ENCODE measurements around the gene ANO10.
"Not testable (repeated sequence)": the region's sequence is repeated elsewhere in the genome, so short reads cannot be mapped to it uniquely, and the experiment has no call there.

The ANO10 gene

DNA sequence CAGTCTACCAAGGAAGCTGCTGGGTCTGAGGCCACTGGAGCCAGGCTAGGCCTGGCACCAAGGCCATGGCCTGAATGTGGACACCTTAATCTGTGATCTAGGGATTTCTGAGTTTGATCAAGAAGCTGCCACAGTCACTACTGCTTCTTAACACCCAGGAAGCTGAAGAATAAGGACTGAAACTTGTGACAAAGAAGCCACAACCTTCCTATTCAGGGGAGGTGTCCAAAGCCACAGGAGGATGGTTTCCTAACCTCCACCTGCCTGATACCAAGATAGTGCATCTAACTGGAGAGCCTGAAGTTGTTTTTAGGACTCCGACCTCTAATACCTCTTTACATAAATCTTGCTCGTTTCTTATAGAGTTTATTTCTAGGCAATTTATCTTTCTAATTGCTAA is 5.5 kb upstream of the ANO10 start:
- DNase-seq (ENCODE audit: low read depth, low spot score): no peak

GRCh38 chr3:43624619-43625305 is 3.0 kb upstream of the ANO10 start:
- no peak for DNase-seq (ENCODE audit: low read depth, low spot score)

DNA sequence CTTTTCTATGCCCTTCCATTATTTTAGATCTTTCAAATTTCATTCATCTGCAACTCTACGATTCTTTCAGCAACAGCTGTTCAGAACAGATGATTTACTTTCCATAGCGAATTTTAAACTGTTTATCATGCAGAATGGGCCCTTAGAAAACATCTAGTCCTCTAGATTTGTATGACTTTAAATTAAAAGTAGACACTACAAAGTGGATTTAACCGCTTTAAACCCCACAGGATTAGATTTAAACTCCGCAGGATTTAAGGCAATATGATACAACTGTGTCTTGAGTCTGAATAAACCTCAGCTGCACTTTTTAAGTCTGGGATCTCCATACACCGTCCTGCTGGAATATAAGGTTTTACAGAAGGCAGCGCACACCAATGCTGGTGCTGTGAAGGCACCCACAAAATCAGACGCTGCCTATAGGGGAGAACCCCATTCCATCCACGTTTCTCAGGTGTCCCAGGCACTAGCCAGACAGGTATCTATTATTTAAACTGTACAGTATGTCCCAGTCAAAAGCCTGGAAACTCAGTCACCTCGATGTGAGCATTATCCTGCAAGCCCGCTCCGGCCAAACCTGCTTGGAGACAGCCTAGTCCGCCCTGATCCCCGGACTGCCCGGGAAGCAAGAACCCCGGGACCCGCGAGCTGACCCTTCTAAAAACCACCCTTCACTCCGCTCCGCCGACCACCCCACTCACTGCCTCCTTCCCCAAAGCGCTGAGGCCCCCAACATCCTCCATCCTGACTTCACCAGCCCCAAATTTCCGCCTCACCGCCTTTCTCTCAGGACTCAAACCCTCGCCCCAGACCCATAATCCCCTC is 768 bp downstream of the ANO10 start:
- DNase-seq (ENCODE audit: low read depth, low spot score): no peak

- DNase-seq (ENCODE audit: low read depth, low spot score): no peak
Observed at GRCh38 chr3:43619588-43619987, 2.2 kb downstream of the ANO10 start.

DNA sequence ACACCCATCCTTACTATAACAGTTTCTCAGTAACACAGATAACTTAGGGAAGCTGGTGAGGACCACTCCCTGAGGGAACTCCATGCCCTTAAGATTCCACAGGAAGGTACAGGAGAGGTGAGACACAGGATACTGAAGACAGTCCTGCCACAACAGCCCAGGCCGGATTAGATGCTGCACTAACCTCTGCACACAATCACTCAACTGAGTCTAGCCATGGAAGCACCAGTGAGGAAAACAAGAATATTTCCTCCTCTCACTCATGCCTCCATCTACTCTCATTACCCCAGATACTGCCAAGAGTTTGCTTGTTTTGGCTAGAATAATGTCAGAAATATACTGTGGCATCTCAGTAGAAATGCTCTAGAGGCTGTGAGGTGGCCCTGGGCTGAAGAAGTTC is 3.7 kb downstream of the ANO10 start:
- DNase-seq (ENCODE audit: low read depth, low spot score): no peak

- DNase-seq (ENCODE audit: low read depth, low spot score): no peak
Observed at GRCh38 chr3:43616034-43616433, 5.8 kb downstream of the ANO10 start.

DNA sequence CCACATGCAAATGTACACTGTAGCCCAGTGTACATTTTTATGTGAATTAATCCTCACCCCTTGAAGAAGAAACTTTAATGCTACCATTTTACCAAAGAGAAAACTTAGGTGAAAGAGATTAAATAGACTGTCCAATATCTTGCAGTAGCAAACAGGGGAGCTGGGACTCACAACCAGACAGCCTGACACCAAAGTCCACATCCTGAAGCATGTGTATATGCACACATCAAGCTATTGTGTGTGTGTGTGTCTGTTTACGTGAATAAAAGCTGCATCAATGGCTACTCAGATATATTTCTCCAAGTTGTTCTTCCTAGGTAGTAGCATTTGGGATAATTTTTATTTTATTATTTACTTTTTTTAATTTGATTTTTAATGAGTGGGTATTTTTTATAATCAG is 6.7 kb downstream of the ANO10 start:
- DNase-seq (ENCODE audit: low read depth, low spot score): no peak

DNA sequence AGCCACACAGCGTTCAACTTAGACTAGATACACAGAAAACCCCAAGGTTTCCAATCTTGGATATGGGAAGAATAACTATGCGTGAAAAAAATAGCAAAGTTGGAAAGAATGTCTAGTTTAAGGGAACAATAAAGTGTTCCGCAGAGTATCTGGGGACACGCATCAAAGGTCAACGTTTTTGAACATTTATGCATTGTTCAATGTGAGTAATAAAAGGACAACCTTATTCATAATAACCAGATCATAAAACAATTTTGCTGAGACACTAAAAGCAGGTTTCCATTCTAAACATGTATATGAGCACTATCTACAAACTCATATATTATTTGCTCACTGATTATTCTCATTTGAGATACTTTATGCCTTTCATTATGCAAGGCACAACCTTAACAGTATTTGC is 7.8 kb downstream of the ANO10 start:
- no peak for DNase-seq (ENCODE audit: low read depth, low spot score)

DNA sequence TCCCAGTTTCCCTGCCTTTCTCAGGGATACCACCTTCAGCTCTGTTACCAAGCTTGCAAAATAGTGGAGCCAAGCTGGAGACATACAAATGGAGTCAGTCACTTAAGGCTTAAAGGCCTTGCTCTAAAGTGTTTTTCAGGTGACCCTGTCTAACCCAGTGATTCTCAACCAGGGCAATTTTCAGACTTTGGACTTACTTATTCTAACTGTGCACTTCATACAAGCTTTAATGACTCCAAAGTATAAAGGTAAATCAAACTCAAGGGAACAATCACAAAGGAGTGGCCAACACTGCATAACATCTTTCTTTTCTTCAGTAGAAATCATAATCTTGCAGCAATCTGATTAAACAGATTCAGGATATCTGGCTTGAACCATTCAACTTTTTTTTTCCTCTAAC is 9.4 kb downstream of the ANO10 start:
- no peak for DNase-seq (ENCODE audit: low read depth, low spot score)

DNA sequence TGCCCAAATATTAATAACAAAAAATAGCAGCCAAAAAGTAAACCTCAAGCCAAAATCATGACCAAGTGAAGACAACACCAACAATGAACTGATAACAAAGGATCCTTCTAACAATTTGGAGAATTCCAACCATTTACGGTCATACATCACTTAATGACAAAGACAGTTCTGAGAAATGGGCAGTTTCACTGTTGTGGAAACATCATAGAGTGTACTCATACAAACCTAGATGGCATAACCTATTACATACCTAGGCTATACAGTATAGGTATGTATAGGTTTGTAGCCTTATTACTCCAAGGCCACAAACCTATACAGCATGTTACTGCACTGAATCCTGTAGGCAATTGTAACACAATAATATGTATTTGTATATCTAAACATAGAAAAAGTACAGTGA is 12.4 kb downstream of the ANO10 start:
- DNase-seq (ENCODE audit: low read depth, low spot score): no peak

- no peak for DNase-seq (ENCODE audit: low read depth, low spot score)
Observed at GRCh38 chr3:43608751-43609150, 13.1 kb downstream of the ANO10 start.

DNA sequence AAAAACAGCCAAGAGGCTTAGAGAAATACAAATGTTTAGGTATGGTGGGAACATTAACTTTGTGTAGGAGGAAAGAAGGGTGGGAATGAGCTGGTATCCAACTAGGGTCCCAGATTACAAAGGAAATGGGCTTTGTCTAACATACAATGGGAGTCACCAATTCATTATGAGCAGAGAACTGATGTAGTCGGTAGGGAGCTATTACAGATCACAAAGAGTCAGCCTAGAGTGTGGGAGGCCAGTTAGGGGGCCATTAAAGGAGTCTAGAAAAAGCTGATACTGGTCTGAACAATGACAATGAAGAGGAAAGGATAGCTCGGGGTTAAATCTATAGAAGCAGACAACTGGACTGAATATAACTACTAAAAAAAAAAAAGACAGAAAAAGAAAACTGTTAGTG is 15.5 kb downstream of the ANO10 start:
- no peak for DNase-seq (ENCODE audit: low read depth, low spot score)

DNA sequence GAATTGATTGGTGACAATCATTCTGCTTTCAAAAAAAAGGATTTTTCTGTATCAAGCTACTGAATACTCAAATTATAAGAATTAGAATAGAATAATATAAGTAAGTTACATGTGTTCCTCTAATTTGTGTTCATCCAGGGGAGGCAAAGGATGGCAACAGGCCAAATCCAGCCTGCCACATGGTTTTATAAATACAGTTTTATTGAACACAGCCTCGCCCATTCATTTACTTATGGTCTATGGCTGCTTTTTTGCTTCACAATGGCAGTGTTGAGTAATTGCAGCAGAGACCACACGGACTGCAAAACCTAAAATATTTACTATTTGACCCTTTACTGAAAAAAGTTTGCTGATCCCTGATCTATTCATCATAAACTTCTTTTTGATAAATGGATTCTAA is 21.9 kb downstream of the ANO10 start:
- not testable (repeated sequence) for DNase-seq (ENCODE audit: low read depth, low spot score)

GRCh38 chr3:43597961-43598360 is 23.9 kb downstream of the ANO10 start:
- no peak for DNase-seq (ENCODE audit: low read depth, low spot score)

GRCh38 chr3:43596178-43596577 is 25.6 kb downstream of the ANO10 start:
- not testable (repeated sequence) for DNase-seq (ENCODE audit: low read depth, low spot score)

DNA sequence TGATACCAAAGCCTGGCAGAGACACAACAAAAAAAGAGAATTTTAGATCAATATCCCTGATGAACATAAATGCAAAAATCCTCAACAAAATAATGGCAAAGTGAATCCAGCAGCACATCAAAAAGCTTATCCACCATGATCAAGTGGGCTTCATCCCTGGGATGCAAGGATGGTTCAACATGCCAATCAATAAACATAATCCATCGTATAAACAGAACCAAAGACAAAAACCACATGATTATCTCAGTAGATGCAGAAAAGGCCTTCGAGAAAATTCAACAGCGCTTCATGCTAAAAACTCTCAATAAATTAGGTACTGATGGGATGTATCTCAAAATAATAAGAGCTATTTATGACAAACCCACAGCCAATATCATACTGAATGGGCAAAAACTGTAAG is 26.5 kb downstream of the ANO10 start:
- DNase-seq (ENCODE audit: low read depth, low spot score): not testable (repeated sequence)

DNA sequence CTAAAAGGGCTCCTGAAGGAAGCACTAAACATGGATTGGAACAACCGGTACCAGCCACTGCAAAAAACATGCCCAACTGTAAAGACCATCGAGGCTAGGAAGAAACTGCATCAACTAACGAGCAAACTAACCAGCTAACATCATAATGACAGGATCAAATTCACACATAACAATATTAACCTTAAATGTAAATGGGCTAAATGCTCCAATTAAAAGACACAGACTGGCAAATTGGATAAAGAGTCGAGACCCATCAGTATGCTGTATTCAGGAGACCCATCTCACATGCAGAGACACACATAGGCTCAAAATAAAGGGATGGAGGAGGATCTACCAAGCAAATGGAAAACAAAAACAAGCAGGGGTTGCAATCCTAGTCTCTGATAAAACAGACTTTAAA is 28.2 kb downstream of the ANO10 start:
- not testable (repeated sequence) for DNase-seq (ENCODE audit: low read depth, low spot score)

DNA sequence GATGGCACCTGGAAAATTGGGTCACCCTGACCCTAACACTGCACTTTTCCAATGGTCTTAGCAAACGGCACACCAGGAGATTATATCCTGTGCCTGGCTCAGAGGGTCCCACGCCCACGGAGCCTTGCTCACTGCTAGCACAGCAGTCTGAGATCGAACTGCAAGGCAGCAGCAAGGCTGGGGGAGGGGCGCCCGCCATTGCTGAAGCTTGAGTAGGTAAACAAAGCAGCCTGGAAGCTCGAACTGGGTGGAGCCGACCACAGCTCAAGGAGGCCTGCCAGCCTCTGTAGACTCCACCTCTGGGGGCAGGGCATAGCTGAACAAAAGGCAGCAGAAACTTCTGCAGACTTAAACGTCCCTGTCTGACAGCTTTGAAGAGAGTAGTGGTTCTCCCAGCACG is 29.9 kb downstream of the ANO10 start:
- DNase-seq (ENCODE audit: low read depth, low spot score): not testable (repeated sequence)

DNA sequence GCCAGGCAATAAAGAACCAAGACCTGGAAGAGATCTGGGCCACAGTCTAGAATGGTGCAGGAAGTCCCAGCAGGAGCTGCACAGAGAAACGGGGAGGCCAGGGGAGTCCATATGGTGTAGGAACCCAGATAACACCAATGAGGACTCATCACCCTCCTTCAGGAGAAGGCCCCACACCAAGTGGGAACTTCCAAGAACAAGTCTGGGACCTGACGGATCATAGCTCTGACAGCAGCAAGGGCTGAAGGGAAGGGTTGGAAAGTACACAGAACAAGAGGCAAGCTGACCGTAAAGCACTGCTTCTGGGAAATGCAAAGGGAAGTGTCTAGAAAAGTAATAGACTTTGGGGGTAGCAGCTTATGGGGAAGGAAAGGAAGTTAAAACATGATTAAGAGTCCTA is 34.5 kb downstream of the ANO10 start:
- no peak for DNase-seq (ENCODE audit: low read depth, low spot score)

DNA sequence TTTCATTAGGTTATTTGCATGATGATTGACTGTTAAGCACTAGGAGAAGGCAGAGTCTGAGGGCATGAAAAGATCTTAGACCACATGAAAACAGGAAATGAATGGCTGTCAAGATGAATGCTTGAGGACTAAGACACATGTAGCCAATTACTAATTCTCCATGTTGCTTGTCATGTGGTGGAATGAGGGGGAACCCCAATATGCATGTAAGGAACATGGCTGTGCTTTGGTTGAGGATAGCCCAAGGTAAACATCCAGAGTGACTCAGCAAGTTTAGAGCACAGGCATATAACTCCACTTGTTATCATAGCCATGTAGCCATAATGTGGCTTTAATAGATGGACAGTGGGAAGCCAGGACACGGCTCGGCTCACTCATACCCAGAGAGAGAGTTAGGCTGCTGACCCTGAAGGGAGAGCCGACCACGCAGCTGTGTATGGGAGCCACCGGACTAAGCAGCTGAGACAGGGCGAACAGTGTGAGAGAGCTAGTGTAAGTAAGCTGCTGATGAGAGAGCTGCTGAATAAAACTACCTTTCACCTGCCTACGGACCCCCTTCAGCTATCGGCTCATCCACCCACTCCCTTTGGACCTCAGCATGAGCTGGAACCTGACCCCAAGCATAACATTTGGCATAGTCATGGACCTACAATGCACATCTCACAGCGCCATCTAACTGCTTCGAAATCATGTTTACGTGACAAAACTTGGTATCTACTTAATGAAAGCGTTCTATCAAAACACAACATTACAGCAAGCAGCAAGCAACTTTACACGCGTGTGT is 37.6 kb downstream of the ANO10 start:
- peak; percentile 18 for DNase-seq (ENCODE audit: low read depth, low spot score)

GRCh38 chr3:43583481-43583880 is 38.3 kb downstream of the ANO10 start:
- no peak for DNase-seq (ENCODE audit: low read depth, low spot score)

DNA sequence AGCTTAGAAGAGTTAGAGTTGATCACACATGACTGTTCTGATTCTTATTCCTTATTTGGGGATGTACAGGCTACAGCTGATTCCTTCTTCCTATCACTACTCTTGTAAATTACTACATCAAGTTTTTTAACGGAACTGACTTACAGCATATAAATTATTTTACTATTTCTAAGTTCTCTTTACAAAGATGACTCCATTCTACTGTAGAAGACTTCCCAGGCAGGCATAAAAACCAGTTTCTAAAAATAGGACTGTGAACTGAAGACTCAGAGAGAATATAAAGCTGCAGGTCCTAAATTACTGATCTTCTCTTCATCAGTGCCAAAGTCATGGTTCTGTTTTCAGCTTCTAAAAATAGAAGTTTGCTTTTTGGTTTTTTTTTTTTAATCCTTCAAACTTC is 38.9 kb downstream of the ANO10 start:
- DNase-seq (ENCODE audit: low read depth, low spot score): no peak
